Esophagus muscularis mucosa (tissue), 4 donors: ENCODE results near the gene PDE4D. TPM values are rescaled to one million over a fixed set of nuclear protein-coding genes. Genes with fewer than 3 reads are reported as not detected.

Experiments used
- DNase-seq: peaks from one replicate; pipeline ENCODE4 v3.0.0-alpha.2; 2017; ENCODE audit errors: extremely low spot score
- H3K27ac ChIP-seq, 4 donors: fragments of 200-600 bp; sonication (generic); replicated peaks in 1 of 4; 1 replicate in 3 of 4; 2 replicates in 1 of 4; pipeline ENCODE4 v1.5.1; 2016 to 2019; ENCODE audit warnings: mild to moderate bottlenecking in 1 of 4
- H3K27me3 ChIP-seq, 4 donors: fragments of 200-600 bp; sonication (generic); one replicate each; pipeline versions ENCODE4 v1.5.1 to v1.6.0; 2016 to 2019
- H3K36me3 ChIP-seq, 4 donors: fragments of 200-600 bp; sonication (generic); one replicate each; pipeline ENCODE4 v1.5.1; 2016 to 2019
- H3K4me1 ChIP-seq, 4 donors: fragments of 200-600 bp; sonication (generic); one replicate each; pipeline ENCODE4 v1.5.1; 2016 to 2019
- H3K4me3 ChIP-seq, 4 donors: fragments of 200-600 bp; sonication (generic); 1 replicate in 2 of 4; 2 replicates in 2 of 4; pipeline ENCODE4 v1.5.1; 2016 to 2019; ENCODE audit warnings: mild to moderate bottlenecking in 4 of 4, moderate library complexity in 1 of 4
- H3K9me3 ChIP-seq, 4 donors: fragments of 200-600 bp; sonication (generic); 1 replicate in 3 of 4; 2 replicates in 1 of 4; pipeline ENCODE4 v1.5.1; 2016 to 2019
- CTCF ChIP-seq, 3 experiments: fragments of 200-600 bp in 2 of 3; fragments of 450-650 bp in 1 of 3; sonication (generic) in 2 of 3; IDR thresholded peaks; one replicate each; pipeline ENCODE4 v1.5.1; 2017 to 2019; ENCODE audit warnings: antibody characterized with exemption in 3 of 3, mild to moderate bottlenecking in 2 of 3, moderate library complexity in 1 of 3
- EP300 ChIP-seq: sonication (generic); formaldehyde crosslinking; IDR thresholded peaks from one replicate; pipeline ENCODE4 v1.6.1; 2017; ENCODE audit warnings: antibody characterized with exemption
- POLR2A ChIP-seq: fragments of 450-650 bp; IDR thresholded peaks from one replicate; pipeline ENCODE4 v1.6.1; 2017; ENCODE audit warnings: antibody characterized with exemption, moderate library complexity, mild to moderate bottlenecking, low read depth
- POLR2AphosphoS5 ChIP-seq, 2 donors: sonication (generic); formaldehyde crosslinking; IDR thresholded peaks; one replicate each; pipeline ENCODE4 v1.6.1; 2017; ENCODE audit warnings: antibody characterized with exemption in 2 of 2
- WGBS: methylation state at CpG from one replicate; pipeline ENCODE4 v1.1.5; 2018; 5-methylcytosine and 5-hydroxymethylcytosine counted together
- intact Hi-C: fragments of 100-400 bp; cut with DNase I; formaldehyde crosslinking; loops from one replicate; pipeline ENCODE4 v1.15.1; 2023
- total RNA-seq, 4 donors: library from RNA; depleted of rRNA; stranded (reverse); fragments of >200 nt; gene quantifications; one replicate each; pipeline versions ENCODE4 v1.1.0 to v1.2.1, GENCODE V29; 2016

Gene PDE4D
- total RNA-seq, 4 donors from 2014 or later = 39.2 to 87.0 (median 50.2) TPM

GRCh38 chr5:59236448-59236847 lies 657.1 kb downstream of the PDE4D start:
- no peak for TF ChIP-seq POLR2AphosphoS5 (IDR thresholded peaks at IDR 0.05)
- no peak for TF ChIP-seq EP300
- no peak for TF ChIP-seq CTCF (IDR thresholded peaks at IDR 0.05)
- no peak for TF ChIP-seq POLR2A
- H3K9me3 ChIP-seq = no peaks in the 10 kb centered on the region
- peaks cover 12 to 41% (median 30%) of the 10 kb centered on the region in 4 donors for H3K4me1 ChIP-seq
- 88% methylated on average over 7 of the region's 7 CpGs for WGBS
- H3K36me3 ChIP-seq = no peaks in the 10 kb centered on the region
- H3K4me3 ChIP-seq = no peak overlapping the region
- intact Hi-C loops = no loop called here
- no peaks in the 10 kb centered on the region for H3K27me3 ChIP-seq
- H3K27ac ChIP-seq = no peak overlapping the region
- DNase-seq = no peak

- intact Hi-C loops = no loop called here
- H3K9me3 ChIP-seq = no peaks in the 10 kb centered on the region
- H3K27me3 ChIP-seq = no peaks in the 10 kb centered on the region
- peaks cover 7 to 25% (median 13%) of the 10 kb centered on the region in 4 donors for H3K4me1 ChIP-seq
- DNase-seq = no peak
- no peak for TF ChIP-seq EP300
- no peak for TF ChIP-seq POLR2AphosphoS5 (IDR thresholded peaks at IDR 0.05)
- TF ChIP-seq POLR2A = no peak
- TF ChIP-seq CTCF (IDR thresholded peaks at IDR 0.05) = no peak
- no peak overlapping the region for H3K27ac ChIP-seq
- H3K36me3 ChIP-seq = no peaks in the 10 kb centered on the region
- 71% methylated on average over 1 of the region's 1 CpG for WGBS
- H3K4me3 ChIP-seq = no peak overlapping the region
Observed at GRCh38 chr5:59234236-59234635, 659.3 kb downstream of the PDE4D start.

GRCh38 chr5:59231221-59231931 lies 662.1 kb downstream of the PDE4D start:
- no peaks in the 10 kb centered on the region for H3K9me3 ChIP-seq
- H3K27me3 ChIP-seq = no peaks in the 10 kb centered on the region
- H3K4me3 ChIP-seq = no peak overlapping the region
- peaks cover 0 to 14% (median 5%) of the 10 kb centered on the region in 4 donors for H3K4me1 ChIP-seq
- intact Hi-C loops = no loop called here
- 84% methylated on average over 7 of the region's 7 CpGs for WGBS
- H3K36me3 ChIP-seq = no peaks in the 10 kb centered on the region
- no peak for TF ChIP-seq CTCF (IDR thresholded peaks at IDR 0.05)
- no peak for TF ChIP-seq EP300
- TF ChIP-seq POLR2AphosphoS5 (IDR thresholded peaks at IDR 0.05) = no peak
- no peak for TF ChIP-seq POLR2A
- no peak overlapping the region for H3K27ac ChIP-seq
- no peak for DNase-seq

- Histone ChIP-seq H3K36me3 (no peaks in the 10 kb centered on the region), H3K4me1 (peaks cover 10 to 38% (median 27%) of the 10 kb centered on the region in 4 donors), H3K27ac (peak overlapping the region in 3 of 4 donors; percentile 3 to 22 (median 21)), H3K27me3 (no peaks in the 10 kb centered on the region), H3K4me3 (no peak overlapping the region), H3K9me3 (no peaks in the 10 kb centered on the region)
- TF ChIP-seq EP300 = no peak
- no peak for TF ChIP-seq POLR2A
- TF ChIP-seq CTCF (IDR thresholded peaks at IDR 0.05) = no peak
- TF ChIP-seq POLR2AphosphoS5 (IDR thresholded peaks at IDR 0.05) = no peak
- no peak for DNase-seq
- intact Hi-C loops = no loop called here
Observed at GRCh38 chr5:59222687-59223511, 670.6 kb downstream of the PDE4D start.
